Hindlimb muscle (tissue), 1 donor: ENCODE data around the gene SBF2. TPM values are rescaled to one million over a fixed set of nuclear protein-coding genes. Genes with fewer than 3 reads are reported as not detected.
"Not testable (repeated sequence)": the region's sequence is repeated elsewhere in the genome, so short reads cannot be mapped to it uniquely, and the experiment has no call there.

Source experiments
- DNase-seq: peaks from one replicate; pipeline ENCODE4 v3.0.0-alpha.2; 2013
- polyA plus RNA-seq: library from polyadenylated mRNA; unstranded; fragments of 120-200 nt; gene quantifications from one replicate; pipeline ENCODE4 v1.2.1, GENCODE V29; 2013; ENCODE audit not compliant: insufficient read length

SBF2 gene
- polyA plus RNA-seq, 1 donor = 24.9 TPM

GRCh38 chr11:10109806-10110205, 184.2 kb downstream of the SBF2 start:
- peak; percentile 84 for DNase-seq

- DNase-seq = peak; percentile 84
Observed at GRCh38 chr11:10108915-10109680, 184.9 kb downstream of the SBF2 start.

GRCh38 chr11:10107497-10107896, 186.5 kb downstream of the SBF2 start:
- no peak for DNase-seq

GRCh38 chr11:10097615-10098014, 196.4 kb downstream of the SBF2 start:
- no peak for DNase-seq

- DNase-seq = no peak
Observed at GRCh38 chr11:10096987-10097386, 197.0 kb downstream of the SBF2 start.

GRCh38 chr11:10095412-10096208, 198.4 kb downstream of the SBF2 start:
- DNase-seq = no peak

GRCh38 chr11:10092426-10092825, 201.6 kb downstream of the SBF2 start:
- no peak for DNase-seq

- no peak for DNase-seq
Observed at GRCh38 chr11:10091314-10092045, 202.5 kb downstream of the SBF2 start.

- DNase-seq = not testable (repeated sequence)
Observed at GRCh38 chr11:10087923-10088225, 206.1 kb downstream of the SBF2 start.

- no peak for DNase-seq
Observed at GRCh38 chr11:10087186-10087922, 206.7 kb downstream of the SBF2 start.

GRCh38 chr11:10080138-10080537, 213.9 kb downstream of the SBF2 start:
- no peak for DNase-seq

- DNase-seq = peak; percentile 16
Observed at GRCh38 chr11:10076458-10077141, 217.4 kb downstream of the SBF2 start.

- DNase-seq = no peak
Observed at GRCh38 chr11:10075141-10075540, 218.9 kb downstream of the SBF2 start.

- DNase-seq = no peak
Observed at GRCh38 chr11:10072841-10073240, 221.2 kb downstream of the SBF2 start.

GRCh38 chr11:10072142-10072541, 221.9 kb downstream of the SBF2 start:
- no peak for DNase-seq

- DNase-seq = no peak
Observed at GRCh38 chr11:10067629-10068300, 226.3 kb downstream of the SBF2 start.

- no peak for DNase-seq
Observed at GRCh38 chr11:10066441-10066840, 227.6 kb downstream of the SBF2 start.

- DNase-seq = no peak
Observed at GRCh38 chr11:10064828-10065227, 229.2 kb downstream of the SBF2 start.

- DNase-seq = no peak
Observed at GRCh38 chr11:10058356-10058755, 235.7 kb downstream of the SBF2 start.

GRCh38 chr11:10051868-10052586, 242.0 kb downstream of the SBF2 start:
- DNase-seq = no peak

GRCh38 chr11:10050561-10050960, 243.5 kb downstream of the SBF2 start:
- DNase-seq = no peak
